ENCODE data around the gene ASMT.
"Not testable (repeated sequence)": the region's sequence is repeated elsewhere in the genome, so short reads cannot be mapped to it uniquely, and the experiment has no call there.

ASMT gene

GRCh38 chrX:1652011-1652811 lies 37.4 kb downstream of the ASMT start:
- peak; percentile 63 for DNase-seq

- DNase-seq, result no peak
These were observed 41.5 kb downstream of the ASMT start for GRCh38 chrX:1656379-1656778.

- DNase-seq, result peak; percentile 20
These were observed 42.7 kb downstream of the ASMT start for GRCh38 chrX:1657367-1658070.

DNA sequence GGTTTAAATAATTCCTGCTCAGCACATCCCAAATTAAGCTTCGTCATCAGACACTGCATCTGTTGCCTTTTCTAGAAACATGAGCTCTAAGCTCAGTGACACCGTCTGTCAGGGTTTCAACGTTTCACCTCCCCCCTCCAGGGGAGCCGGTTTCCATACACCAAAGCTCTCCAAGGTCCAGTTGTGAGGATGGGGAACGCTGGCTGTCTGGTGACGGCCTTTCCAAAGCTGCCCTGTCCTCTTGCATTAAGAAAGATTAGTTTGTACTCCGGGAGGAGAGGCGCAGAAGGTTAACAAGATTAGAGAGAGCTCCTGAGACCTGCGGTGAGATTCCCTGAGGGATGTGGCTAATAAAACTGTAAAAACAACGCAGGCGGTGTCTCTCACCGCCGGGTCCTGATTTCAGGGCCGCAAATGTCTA lies 43.2 kb downstream of the ASMT start:
- DNase-seq, result peak; percentile 17

DNA sequence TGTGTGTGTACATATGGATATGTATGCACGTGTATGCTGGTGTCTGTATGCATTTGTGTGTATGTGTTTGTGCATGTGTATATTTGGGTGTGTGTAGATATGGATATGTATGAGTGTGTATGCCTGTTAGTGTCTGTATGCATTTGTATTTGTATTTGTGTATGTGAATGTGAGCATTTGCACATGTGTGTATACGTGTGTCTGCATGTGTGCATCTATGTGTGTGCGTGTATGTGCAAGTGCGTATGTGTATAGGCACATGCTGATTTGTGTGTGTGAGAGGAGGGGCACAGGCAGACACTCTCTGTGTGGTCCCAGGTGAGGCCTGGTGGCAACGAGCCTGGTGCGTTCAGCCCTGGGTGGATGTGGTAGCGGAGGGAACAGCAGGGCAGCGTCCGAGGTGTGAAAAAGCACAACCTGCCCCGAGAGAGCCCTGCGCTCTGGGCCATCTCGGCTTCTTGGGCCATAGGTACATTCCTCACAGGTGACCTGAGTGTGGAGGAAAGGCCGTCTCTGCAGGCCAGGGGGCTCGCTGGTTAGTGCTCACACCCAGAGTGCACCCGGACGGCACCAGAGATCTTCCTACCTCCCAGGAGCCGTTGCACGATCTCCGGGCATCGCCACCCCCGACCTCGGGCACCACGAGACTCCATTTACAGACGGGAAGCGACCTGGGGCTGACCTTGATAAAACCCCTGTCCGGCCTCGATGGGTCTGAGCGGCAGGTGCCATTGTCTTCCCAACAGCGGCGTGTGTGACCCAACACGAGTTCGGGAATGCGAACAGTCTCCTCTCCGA lies 45.0 kb downstream of the ASMT start:
- no peak for DNase-seq

DNA sequence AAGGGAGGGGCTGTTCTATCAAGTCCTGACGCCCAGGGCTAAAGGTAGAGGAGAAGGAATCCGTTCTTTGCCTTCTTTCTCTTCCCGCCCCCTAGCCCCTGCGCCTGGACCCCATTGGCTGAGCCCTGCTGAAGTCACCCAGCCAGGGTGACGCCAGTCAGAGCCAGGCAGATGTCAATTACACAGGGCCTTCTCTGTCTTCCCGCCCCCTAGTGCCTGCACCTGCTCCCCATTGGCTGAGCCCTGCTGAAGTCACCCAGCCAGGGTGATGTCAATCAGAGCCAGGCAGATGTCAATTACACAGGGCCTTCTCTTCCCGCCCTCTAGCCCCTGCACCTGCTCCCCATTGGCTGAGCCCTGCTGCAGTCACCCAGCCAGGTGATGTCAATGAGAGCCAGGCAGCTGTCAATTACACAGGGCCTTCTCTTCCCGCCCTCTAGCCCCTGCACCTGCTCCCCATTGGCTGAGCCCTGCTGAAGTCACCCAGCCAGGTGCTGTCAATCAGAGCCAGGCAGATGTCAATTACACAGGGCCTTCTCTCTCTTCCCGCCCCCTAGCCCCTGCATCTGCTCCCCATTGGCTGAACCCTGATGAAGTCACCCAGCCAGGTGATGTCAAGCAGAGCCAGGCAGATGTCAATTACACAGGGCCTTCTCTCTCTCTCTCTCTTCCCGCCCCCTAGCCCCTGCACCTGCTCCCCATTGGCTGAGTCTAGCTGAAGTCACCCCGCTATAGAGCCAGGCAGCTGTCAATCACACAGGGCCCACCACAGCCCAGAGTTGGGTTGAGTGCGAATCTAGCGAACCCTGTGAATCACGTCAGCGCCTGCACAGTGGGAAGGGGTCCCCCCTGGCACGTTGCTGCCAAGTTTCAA lies 46.4 kb downstream of the ASMT start:
- peak; percentile 3 for DNase-seq

GRCh38 chrX:1661922-1662221 lies 47.0 kb downstream of the ASMT start:
- DNase-seq, result no peak

DNA sequence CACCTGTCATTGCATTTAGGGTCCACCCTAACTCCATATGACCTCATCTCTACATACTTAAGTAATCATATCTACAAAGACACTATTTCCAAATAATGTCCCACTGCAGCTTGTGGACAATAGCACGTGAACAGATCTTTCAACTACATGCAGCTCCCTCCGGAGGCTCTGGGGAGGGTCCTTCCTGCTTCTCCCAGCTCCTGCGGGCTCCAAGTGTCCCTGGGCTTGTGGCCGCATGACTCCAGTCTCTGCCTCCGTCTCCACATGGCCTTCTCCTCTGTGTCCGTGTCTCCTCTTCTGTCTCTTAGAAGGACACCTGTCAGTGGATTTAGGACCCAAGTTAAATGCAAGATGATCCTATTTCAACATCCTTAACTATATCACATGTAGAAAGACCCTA lies 52.7 kb downstream of the ASMT start:
- no peak for DNase-seq

DNA sequence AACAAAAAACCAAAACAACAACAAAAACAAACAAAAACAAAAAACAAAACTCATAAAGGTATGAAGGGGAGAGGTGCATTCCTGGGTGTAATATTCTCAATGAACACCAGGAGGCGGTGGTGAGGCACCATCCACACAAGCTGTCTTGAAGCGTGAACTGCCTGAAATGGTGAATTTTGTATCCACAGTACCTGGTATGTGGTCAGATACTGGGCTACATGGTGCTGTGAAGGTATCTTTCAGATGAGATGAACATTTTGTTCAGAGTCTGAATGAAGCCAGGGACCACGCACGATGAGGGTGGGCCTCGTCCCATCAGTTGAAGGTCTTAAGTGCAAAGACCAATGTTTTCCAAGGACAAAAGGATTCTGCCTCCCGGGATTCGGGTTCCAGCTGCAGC lies 58.5 kb downstream of the ASMT start:
- peak; percentile 34 for DNase-seq

DNA sequence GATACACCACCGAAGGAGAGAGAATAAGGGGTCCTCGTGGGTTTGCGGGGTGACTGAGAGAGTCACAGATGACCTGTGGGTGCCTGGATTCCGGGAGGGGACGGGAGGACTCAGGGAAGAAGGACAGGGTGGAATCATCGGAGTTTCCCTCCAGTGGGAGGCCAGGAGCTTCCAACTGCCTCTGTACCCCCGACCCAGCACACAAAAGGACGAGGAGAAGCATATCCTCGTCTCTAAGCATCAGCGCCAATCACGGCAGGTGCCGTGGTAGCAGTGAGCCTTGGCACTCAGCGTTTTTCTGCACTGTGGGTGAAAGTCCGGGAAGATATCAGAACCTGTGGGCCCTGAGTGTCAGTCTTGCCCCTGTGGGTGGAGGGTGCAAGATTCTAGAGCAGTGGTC lies 62.0 kb downstream of the ASMT start:
- DNase-seq, result no peak

- peak; percentile 11 for DNase-seq
These were observed 64.4 kb downstream of the ASMT start for GRCh38 chrX:1679238-1679637.

- DNase-seq, result no peak
These were observed 66.6 kb downstream of the ASMT start for GRCh38 chrX:1681439-1681838.

GRCh38 chrX:1681856-1682255 lies 67.0 kb downstream of the ASMT start:
- not testable (repeated sequence) for DNase-seq

- not testable (repeated sequence) for DNase-seq
These were observed 67.6 kb downstream of the ASMT start for GRCh38 chrX:1682501-1682900.

GRCh38 chrX:1684883-1685282 lies 70.0 kb downstream of the ASMT start:
- not testable (repeated sequence) for DNase-seq

DNA sequence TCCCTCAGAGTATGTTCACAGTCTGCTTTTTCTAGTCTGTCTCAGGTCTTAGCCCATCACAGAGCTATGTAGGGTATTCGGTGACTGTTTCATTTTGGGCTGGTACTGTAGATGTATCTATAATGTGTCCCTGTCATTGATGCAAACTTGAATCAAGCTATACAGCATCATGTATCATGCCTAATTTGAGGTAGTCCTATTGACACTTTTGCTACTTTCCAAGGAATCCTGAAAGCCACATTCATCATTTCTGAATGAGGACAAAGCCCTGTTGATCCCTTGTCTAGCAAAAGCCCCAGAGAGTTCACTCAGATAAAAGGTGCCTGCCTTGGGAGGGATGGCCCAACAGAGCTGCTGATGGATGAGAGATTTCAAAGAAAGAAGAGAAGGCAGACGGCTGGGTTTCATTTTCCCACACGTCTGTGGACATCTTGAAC lies 70.6 kb downstream of the ASMT start:
- not testable (repeated sequence) for DNase-seq

DNA sequence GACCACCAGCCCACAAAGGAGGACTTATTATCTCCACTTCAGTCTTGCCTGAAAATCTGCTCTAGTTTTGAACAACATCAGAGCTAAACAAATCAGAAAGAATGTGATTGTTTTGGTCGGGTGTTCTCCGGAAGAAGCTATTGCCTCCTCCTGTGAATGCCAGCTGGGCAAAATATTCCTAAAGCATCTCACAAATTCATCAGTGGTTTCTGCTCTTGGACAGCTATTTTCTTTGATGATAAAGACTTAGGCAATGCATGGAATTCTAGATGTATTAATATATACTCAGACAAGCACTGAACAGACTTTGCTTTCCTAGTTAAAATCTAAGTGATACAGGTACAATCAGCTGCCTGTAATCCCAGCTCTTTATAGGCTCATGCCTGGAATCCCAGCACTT lies 71.8 kb downstream of the ASMT start:
- DNase-seq, result no peak
